Body of pancreas (tissue), 2 donors: ENCODE results near the gene LARP1B. TPM values are rescaled to one million over a fixed set of nuclear protein-coding genes. Genes with fewer than 3 reads are reported as not detected.

ENCODE experiments used
- total RNA-seq, 2 donors: library from RNA; depleted of rRNA; stranded (reverse); fragments of >200 nt; gene quantifications; one replicate each; pipeline ENCODE4 v1.1.0, GENCODE V29; 2016

LARP1B gene
- total RNA-seq, 2 donors from 2014 or later = 49.8 to 79.8 TPM

Other genes with a start within 250 kb of the LARP1B start
- 1 to 10 TPM in 1 of 2 donors, not detected in 1; 1.8 TPM for gene PLK4, start 180.4 kb upstream of the LARP1B start, total RNA-seq
- 10 to 100 TPM; 12.5 to 27.0 TPM for gene MFSD8, start 96.1 kb upstream of the LARP1B start, total RNA-seq
- gene ABHD18, start 95.9 kb upstream of the LARP1B start, total RNA-seq = 10 to 100 TPM; 10.1 to 10.5 TPM
- gene PGRMC2, start 226.5 kb downstream of the LARP1B start, total RNA-seq = 10 to 100 TPM; 14.8 to 20.2 TPM